ENCODE measurements around the gene PRSS50.

The PRSS50 gene

DNA sequence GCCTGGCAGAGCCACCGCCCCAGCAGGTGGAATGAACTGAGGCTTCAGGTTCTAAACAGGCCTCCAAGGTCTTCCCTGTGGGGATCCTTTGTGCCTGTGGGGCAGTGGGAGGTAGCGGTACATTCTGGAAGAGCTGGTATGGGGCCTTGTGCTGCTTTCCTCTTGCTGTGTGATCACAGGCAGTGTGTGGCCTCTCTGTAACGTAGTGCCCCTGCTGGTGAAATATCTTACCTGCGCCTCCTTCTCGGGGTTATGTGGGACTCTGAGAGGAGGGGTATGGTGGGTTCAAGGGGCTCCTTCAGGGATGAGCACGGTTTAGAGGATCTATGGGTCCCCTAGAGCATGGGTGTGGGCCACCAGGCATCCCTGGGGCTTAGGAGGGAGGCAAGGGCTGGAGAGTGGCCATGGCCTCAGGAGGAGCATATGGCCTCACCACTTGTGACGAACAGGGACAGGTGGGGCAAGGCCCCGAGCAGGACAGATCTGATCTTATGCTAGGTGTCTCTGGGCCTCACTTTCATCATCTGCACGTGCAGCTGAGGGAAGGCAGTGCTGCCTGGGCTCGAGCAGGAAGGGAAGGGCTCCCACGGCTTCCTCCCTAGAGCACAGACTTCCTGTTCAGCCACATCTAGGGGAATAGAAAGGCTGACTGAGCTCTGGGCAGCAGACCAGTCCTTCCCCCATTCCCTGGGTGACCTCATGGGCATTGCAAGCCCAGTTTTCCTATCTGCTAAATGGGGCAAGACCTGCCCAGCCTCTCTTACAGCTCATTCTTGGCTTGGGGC is 22.3 kb downstream of the PRSS50 start:
- no peak overlapping the region for H3K4me3 ChIP-seq (ENCODE audit: low read length)
- TF ChIP-seq, protein P1, sequence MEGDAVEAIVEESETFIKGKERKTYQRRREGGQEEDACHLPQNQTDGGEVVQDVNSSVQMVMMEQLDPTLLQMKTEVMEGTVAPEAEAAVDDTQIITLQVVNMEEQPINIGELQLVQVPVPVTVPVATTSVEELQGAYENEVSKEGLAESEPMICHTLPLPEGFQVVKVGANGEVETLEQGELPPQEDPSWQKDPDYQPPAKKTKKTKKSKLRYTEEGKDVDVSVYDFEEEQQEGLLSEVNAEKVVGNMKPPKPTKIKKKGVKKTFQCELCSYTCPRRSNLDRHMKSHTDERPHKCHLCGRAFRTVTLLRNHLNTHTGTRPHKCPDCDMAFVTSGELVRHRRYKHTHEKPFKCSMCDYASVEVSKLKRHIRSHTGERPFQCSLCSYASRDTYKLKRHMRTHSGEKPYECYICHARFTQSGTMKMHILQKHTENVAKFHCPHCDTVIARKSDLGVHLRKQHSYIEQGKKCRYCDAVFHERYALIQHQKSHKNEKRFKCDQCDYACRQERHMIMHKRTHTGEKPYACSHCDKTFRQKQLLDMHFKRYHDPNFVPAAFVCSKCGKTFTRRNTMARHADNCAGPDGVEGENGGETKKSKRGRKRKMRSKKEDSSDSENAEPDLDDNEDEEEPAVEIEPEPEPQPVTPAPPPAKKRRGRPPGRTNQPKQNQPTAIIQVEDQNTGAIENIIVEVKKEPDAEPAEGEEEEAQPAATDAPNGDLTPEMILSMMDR (conservative IDR thresholded peaks at IDR 0.05; ENCODE audit: low read length) = peak; percentile 21; the same call in 1 of the 2 replicates
- DNase-seq (ENCODE audit: low read depth) = no peak

DNA sequence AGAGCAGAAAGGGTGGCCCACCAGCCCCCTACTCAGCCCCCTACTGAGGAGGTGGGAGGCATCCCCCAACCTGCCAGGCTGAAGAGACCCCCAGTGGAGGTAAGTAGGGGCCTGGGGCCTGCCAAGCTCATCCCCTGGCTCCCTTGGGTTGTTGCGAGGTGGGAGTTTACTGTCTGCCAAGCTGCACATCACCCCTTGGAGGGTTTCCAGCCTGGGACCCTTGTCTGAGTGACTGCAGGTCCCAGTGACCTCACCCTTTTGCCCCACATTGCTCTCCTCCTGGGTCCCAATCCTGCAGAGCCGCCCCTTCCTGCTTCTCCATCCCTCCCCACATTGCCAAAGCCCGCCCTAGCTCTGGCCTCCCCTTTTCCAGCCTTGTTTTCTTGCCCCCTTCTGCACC is 23.1 kb downstream of the PRSS50 start:
- TF ChIP-seq, protein P1 (conservative IDR thresholded peaks at IDR 0.05; ENCODE audit: low read length) = no peak
- H3K4me3 ChIP-seq (ENCODE audit: low read length) = no peak overlapping the region
- DNase-seq (ENCODE audit: low read depth) = no peak

DNA sequence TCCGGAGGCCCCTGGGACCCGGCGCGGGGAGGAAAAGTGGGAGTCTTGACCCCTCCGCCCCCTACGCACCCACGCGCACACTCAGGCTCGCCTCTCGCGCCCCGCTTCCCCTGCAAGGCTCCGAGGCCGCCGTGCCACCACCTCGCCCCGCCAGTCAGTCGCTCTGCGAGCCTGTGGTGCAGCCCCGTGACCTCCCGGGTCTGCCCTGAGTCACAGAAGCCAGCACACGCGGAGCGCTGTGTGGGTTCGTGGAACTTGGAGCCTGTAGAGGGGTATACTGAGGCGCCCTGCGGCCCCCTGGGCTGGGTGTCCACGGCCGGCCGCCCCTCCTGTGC is 23.8 kb downstream of the PRSS50 start:
- peak overlapping the region; percentile 71 for H3K4me3 ChIP-seq (ENCODE audit: low read length)
- TF ChIP-seq, protein P1 (conservative IDR thresholded peaks at IDR 0.05; ENCODE audit: low read length) = no peak
- no peak for DNase-seq (ENCODE audit: low read depth)

DNA sequence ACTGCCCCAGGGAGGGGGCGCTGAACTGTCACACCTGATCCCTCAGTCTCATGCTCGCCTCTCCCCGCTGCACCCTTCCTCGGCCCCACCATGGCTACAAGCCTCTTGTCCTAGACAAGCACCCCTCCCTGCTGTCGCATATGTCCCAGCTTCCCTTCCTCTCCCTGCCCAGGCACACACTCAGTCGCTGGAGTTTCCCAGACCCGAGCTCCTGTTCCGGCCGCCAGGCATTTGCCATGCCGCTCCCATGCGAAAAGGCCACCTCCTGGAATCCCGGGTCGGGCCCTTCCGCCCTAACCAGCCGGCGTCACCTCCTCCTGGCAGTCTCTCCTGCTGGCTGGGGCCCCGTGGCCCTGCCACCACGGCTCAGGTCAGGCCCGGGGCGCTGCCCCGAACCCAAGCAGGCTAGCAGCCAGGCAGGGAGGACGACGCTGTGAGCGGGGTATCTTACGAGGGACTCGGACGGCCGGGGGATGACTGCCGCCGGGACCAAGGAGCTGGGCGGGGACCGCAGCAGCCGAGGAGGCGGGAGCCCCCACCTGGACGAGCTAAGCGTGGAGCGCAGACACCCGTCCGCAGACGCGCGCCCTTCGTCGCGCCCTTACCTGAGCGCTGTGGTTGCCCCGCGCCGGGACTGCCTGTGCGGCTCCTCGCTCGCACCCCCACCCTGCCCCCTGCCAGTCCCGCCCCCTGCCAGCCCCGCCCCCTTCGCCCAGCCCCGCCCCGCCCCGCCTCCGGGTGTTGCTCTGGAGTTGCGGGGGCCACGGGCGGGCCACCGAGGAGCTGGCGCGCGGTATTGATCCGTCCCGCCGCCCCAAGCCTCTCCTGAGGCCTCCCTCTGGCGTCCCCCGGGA is 24.4 kb downstream of the PRSS50 start, which contains the start of gene ALS2CL:
TSS of gene ALS2CL (minus strand) at position 642 of the 854 bp plus-strand sequence. CDS start 4,239 bp downstream, outside the sequence.
- DNase-seq (ENCODE audit: low read depth) = no peak
- TF ChIP-seq, protein P1 (conservative IDR thresholded peaks at IDR 0.05; ENCODE audit: low read length) = no peak
- peak within 1 kb of the TSS; percentile 71 for H3K4me3 ChIP-seq (ENCODE audit: low read length)

DNA sequence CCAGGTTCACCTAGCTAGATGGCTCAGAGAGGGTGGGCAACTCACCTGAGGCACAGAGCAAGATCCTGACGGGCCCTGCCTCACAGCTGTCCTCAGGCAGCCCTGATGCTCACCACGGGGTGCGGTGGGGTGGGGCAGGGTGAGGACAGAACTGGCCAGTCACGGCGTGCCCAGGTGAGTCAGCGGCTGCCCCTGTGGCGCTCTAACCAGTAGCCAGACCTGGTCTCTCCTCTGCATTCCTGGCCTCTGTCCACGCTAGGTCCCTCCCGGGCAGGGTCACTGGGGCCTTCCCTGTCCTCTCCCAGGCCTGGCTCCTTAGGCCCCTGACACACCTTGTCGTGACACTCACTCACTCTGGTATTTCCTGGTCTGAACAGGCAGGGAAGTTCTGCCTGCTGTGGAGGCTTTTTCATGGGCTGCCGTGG is 25.1 kb downstream of the PRSS50 start:
- peak overlapping the region; percentile 71 for H3K4me3 ChIP-seq (ENCODE audit: low read length)
- TF ChIP-seq, protein P1 (conservative IDR thresholded peaks at IDR 0.05; ENCODE audit: low read length) = no peak
- DNase-seq (ENCODE audit: low read depth) = no peak

DNA sequence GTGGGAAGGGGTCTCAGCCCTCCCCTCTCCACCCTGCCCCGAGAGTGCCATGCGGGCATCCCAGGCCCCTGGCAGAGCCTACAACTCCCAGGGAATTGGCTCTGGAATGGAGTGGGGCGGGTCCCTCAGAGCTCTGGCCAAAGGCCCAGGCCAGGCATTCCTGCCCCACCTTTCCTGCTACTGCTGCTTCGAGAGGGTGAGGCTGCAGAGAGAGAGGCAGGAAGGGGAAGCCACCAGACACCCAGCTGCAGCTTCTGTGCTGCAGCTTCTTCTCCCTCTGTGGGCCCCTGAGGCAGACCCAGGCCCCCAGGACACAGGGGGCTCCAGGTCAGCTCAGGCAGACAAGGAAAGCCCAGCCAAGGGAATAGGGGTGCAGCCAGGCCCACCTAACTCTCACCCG is 26.9 kb downstream of the PRSS50 start:
- no peak overlapping the region for H3K4me3 ChIP-seq (ENCODE audit: low read length)
- TF ChIP-seq, protein P1 (conservative IDR thresholded peaks at IDR 0.05; ENCODE audit: low read length) = no peak
- no peak for DNase-seq (ENCODE audit: low read depth)
